Loucy (cell line): ENCODE measurements around the gene FHL3.
A peak's percentile ranks its signal among the peaks of the same experiment; 100 is the strongest.

ENCODE experiments used
- H2AFZ ChIP-seq: fragments of 200-600 bp; sonication (generic); 2 replicates; pipeline ENCODE4 v1.6.0; 2016; ENCODE audit warnings: antibody characterized with exemption, mild to moderate bottlenecking, low read length, moderate library complexity
- H3F3A ChIP-seq: fragments of 200-600 bp; 2 replicates; pipeline ENCODE4 v1.6.0; 2016; ENCODE audit warnings: antibody characterized with exemption, low read depth, mild to moderate bottlenecking
- H3K27me3 ChIP-seq: fragments of 200-600 bp; sonication (generic); 2 replicates; pipeline ENCODE4 v1.6.1; 2014; ENCODE audit warnings: low read length, mild to moderate bottlenecking; ENCODE audit not compliant: insufficient read depth, poor library complexity, severe bottlenecking
- H3K36me3 ChIP-seq: fragments of 200-600 bp; sonication (generic); 2 replicates; pipeline ENCODE4 v1.6.1; 2016; ENCODE audit warnings: low read length; ENCODE audit not compliant: insufficient read depth
- H3K4me1 ChIP-seq: fragments of 200-600 bp; sonication (generic); 2 replicates; pipeline ENCODE4 v1.5.1; 2014; ENCODE audit warnings: low read length, mild to moderate bottlenecking; ENCODE audit not compliant: insufficient read depth, poor library complexity, severe bottlenecking
- H3K4me2 ChIP-seq: fragments of 200-600 bp; sonication (generic); 2 replicates; pipeline ENCODE4 v1.6.0; 2014; ENCODE audit warnings: antibody characterized with exemption, low read length, low read depth, mild to moderate bottlenecking; ENCODE audit not compliant: poor library complexity, severe bottlenecking
- H3K4me3 ChIP-seq: fragments of 200-600 bp; sonication (generic); 2 replicates; pipeline ENCODE4 v1.5.1; 2014; ENCODE audit warnings: low read length, mild to moderate bottlenecking, mixed read lengths; ENCODE audit not compliant: poor library complexity, severe bottlenecking
- H3K79me2 ChIP-seq: fragments of 200-600 bp; sonication (generic); 2 replicates; pipeline ENCODE4 v1.6.1; 2014; ENCODE audit warnings: low read length; ENCODE audit not compliant: insufficient read depth
- H3K9ac ChIP-seq: fragments of 200-600 bp; sonication (generic); 2 replicates; pipeline ENCODE4 v1.6.0; 2014; ENCODE audit warnings: mild to moderate bottlenecking, low read depth, low read length, moderate library complexity; ENCODE audit not compliant: poor library complexity, severe bottlenecking
- H3K9me2 ChIP-seq: fragments of 200-600 bp; sonication (generic); replicated peaks from 2 replicates; pipeline ENCODE4 v1.6.1; 2016; ENCODE audit warnings: low read depth, low read length, mixed read lengths
- H3K9me3 ChIP-seq: fragments of 200-600 bp; sonication (generic); 2 replicates; pipeline ENCODE4 v1.6.1; 2014; ENCODE audit warnings: mild to moderate bottlenecking, antibody characterized with exemption, low read length, low read depth; ENCODE audit not compliant: insufficient read depth
- H4K20me1 ChIP-seq: fragments of 200-600 bp; sonication (generic); 2 replicates; pipeline ENCODE4 v1.6.0; 2014; ENCODE audit warnings: antibody characterized with exemption, low read length, mild to moderate bottlenecking; ENCODE audit not compliant: insufficient read depth, poor library complexity, severe bottlenecking
- CTCF ChIP-seq: fragments of 200-600 bp; sonication (generic); conservative IDR thresholded peaks from 2 replicates; pipeline ENCODE4 v1.5.1; 2014; ENCODE audit warnings: mild to moderate bottlenecking, antibody characterized with exemption, low read length
- EZH2phosphoT487 ChIP-seq: fragments of 200-600 bp; IDR thresholded peaks from 2 replicates; pipeline ENCODE4 v1.6.1; 2018; ENCODE audit warnings: antibody characterized with exemption, mild to moderate bottlenecking, moderate library complexity, borderline replicate concordance

The FHL3 gene

GRCh38 chr1:38009841-38010180, 4.5 kb upstream of the FHL3 start:
- Histone ChIP-seq H3F3A (no peaks in the 10 kb centered on the region), H3K27me3 (no peaks in the 10 kb centered on the region), H3K79me2 (peaks cover 23% of the 10 kb centered on the region), H3K4me2 (peak overlapping the region; percentile 56), H3K9ac (peak overlapping the region; percentile 72), H2AFZ (no peak overlapping the region), H3K9me2 (no peaks in the 10 kb centered on the region), H4K20me1 (peaks cover 7% of the 10 kb centered on the region), H3K4me1 (peaks cover 36% of the 10 kb centered on the region), H3K9me3 (no peaks in the 10 kb centered on the region), H3K36me3 (no peaks in the 10 kb centered on the region), H3K4me3 (no peak overlapping the region)
- no peak for TF ChIP-seq CTCF

- Histone ChIP-seq H3K9me3 (no peaks in the 10 kb centered on the region), H3K9ac (peak overlapping the region; percentile 72), H4K20me1 (peaks cover 7% of the 10 kb centered on the region), H3K36me3 (no peaks in the 10 kb centered on the region), H3K4me2 (peak overlapping the region; percentile 56), H3K79me2 (peaks cover 23% of the 10 kb centered on the region), H2AFZ (peak overlapping the region; percentile 3; the same call in 1 of the 2 replicates), H3F3A (no peaks in the 10 kb centered on the region), H3K9me2 (no peaks in the 10 kb centered on the region), H3K4me1 (peaks cover 34% of the 10 kb centered on the region), H3K27me3 (no peaks in the 10 kb centered on the region), H3K4me3 (no peak overlapping the region)
- TF ChIP-seq EZH2phosphoT487 (no peak), CTCF (0 out of 2 replicates have a peak, but pooled peaks have one; percentile 21)
These were observed 4.0 kb upstream of the FHL3 start for GRCh38 chr1:38009088-38009840.

- no peaks in the 10 kb centered on the region for H3K9me3 ChIP-seq
- no peak overlapping the region for H3K9ac ChIP-seq
- H3K9me2 ChIP-seq, result no peaks in the 10 kb centered on the region
- H3F3A ChIP-seq, result no peaks in the 10 kb centered on the region
- H3K4me2 ChIP-seq, result peak overlapping the region; percentile 57
- no peaks in the 10 kb centered on the region for H3K27me3 ChIP-seq
- H3K4me3 ChIP-seq, result peak overlapping the region; percentile 58
- peaks cover 34% of the 10 kb centered on the region; the same call in 1 of the 2 replicates for H3K79me2 ChIP-seq
- H3K36me3 ChIP-seq, result no peaks in the 10 kb centered on the region
- peaks cover 44% of the 10 kb centered on the region for H3K4me1 ChIP-seq
- TF ChIP-seq EZH2phosphoT487 (no peak), CTCF (no peak)
- H2AFZ ChIP-seq, result 0 out of 2 replicates have a peak overlapping the region, but pooled peaks have one; percentile 41
- peaks cover 4% of the 10 kb centered on the region for H4K20me1 ChIP-seq
These were observed 904 bp upstream of the FHL3 start for GRCh38 chr1:38006008-38006828.
